Body of pancreas (tissue), 4 donors: Measurements from ENCODE around the gene HOXA9.

ENCODE experiments used
- POLR2A ChIP-seq, 3 donors: fragments of 450-650 bp; IDR thresholded peaks; one replicate each; pipeline ENCODE4 v1.6.1; 2016; ENCODE audit warnings: antibody characterized with exemption in 3 of 3, mild to moderate bottlenecking in 2 of 3
- TF ChIP-seq, protein P1 (sequence below), 7 experiments: fragments of 450-650 bp in 4 of 7; fragments of 200-600 bp in 3 of 7; sonication (generic) in 3 of 7; IDR thresholded peaks; one replicate each; pipeline ENCODE4 v1.5.1; 2016 to 2019; ENCODE audit warnings: antibody characterized with exemption in 7 of 7

DNA sequence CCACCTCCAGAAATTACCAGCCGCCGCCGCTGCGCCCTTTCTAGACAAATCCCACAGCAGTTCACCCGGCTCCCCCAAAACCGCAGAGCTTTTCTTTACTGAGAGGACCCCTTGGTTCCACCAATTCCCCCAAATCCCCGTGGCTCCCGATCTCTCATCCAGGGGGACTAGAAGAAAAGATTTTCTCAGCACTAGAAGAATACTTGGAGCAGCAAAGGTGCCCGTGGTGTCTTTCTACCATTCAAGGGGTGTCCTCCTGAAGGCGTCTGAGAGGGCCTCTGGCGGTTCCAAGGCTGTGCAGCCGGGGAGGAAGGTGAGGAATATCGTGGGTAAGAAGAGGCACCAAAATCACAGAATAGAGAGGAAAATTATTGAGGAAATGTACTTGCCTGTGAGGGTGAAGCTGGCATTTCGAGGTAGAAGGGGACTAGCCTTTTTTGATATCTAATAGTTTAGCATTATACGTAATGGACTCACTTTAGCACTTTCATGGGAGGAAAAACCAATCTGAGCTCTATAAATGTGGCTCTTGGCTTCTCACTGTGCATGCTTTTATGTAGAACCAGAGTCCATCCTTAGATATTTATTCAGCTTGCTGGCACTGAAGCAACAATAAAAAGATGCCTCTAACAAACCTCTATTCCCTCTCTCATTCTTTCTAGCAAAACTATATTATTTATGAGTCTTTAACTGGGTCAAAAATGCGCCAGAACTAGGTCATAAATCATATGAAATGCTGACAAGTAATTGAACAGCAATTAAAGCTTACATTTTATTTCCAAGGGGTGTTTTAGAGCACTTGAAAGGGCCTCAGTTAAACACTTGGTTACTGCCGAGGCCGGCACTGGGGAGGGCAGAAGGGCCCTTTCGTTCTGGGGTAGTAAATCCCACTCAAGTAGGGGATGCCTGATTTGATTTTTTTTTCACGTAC is 49.0 kb downstream of the HOXA9 start:
- TF ChIP-seq POLR2A (IDR thresholded peaks at IDR 0.05), result no peak
- TF ChIP-seq, protein P1, sequence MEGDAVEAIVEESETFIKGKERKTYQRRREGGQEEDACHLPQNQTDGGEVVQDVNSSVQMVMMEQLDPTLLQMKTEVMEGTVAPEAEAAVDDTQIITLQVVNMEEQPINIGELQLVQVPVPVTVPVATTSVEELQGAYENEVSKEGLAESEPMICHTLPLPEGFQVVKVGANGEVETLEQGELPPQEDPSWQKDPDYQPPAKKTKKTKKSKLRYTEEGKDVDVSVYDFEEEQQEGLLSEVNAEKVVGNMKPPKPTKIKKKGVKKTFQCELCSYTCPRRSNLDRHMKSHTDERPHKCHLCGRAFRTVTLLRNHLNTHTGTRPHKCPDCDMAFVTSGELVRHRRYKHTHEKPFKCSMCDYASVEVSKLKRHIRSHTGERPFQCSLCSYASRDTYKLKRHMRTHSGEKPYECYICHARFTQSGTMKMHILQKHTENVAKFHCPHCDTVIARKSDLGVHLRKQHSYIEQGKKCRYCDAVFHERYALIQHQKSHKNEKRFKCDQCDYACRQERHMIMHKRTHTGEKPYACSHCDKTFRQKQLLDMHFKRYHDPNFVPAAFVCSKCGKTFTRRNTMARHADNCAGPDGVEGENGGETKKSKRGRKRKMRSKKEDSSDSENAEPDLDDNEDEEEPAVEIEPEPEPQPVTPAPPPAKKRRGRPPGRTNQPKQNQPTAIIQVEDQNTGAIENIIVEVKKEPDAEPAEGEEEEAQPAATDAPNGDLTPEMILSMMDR (IDR thresholded peaks at IDR 0.05), result no peak
